Head of caudate nucleus (tissue), 42 donors: ENCODE results near the gene ST6GALNAC6.
"Not testable (repeated sequence)": the region's sequence is repeated elsewhere in the genome, so short reads cannot be mapped to it uniquely, and the experiment has no call there.

Source experiments
- DNase-seq, 42 donors: peaks; one replicate each; pipeline versions ENCODE4 v3.0.0 to v3.0.0-alpha.2; 2020 to 2021; ENCODE audit warnings: mixed read lengths in 7 of 42
- intact Hi-C: fragments of 100-400 bp; cut with DNase I; formaldehyde crosslinking; loops from one replicate; pipeline ENCODE4 v1.15.0; 2022

The ST6GALNAC6 gene

GRCh38 chr9:127881715-127882114 is 17.7 kb downstream of the ST6GALNAC6 start:
- DNase-seq, intact Hi-C loops: not testable (repeated sequence)

GRCh38 chr9:127880143-127880542 is 19.3 kb downstream of the ST6GALNAC6 start:
- no peak for DNase-seq
- intact Hi-C loops, result no loop called here

DNA sequence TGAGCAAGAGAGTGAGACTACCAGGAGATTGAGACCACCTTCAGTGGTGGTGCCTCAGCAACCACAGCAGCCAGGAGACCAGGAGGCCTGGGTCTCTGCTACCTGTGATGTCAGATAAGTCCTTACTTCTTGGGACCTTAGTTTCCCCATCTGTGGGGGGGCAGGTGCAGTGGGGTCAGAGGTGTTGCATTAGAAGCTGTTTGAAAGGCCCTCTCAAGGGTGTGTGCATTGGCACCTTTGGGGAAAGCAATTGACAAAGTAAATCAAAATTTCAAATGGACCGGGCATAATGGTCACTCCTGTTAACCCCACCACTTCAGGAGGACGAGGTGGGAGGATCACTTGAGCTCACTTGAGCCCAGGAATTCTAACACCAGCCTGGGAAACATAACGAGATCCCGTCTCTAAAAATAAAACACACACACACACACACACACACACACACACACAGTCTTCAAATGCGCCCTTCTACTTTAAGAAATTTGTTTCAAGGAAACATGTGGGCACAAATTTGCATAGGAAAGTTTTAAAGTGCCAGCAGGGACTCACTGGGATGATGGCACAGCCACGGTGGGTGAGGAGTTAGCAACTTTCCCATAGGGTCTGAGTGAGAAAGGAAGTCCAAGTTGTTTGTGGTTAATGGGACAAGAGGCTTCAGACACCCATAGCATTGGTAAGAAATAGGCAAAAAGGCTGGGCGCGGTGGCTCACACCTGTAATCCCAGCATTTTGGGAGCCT is 20.6 kb downstream of the ST6GALNAC6 start:
- intact Hi-C loops, result loop anchor here (10.0 kb wide), 1 partner anchor 144 kb away; the partner anchor contains the start of gene TOR2A
- DNase-seq, result peak in 1 of 42 donors; percentile 32

- peak in 32 of 42 donors; percentile 28 to 81 (median 55) for DNase-seq
- intact Hi-C loops, result loop anchor here (10.0 kb wide), 1 partner anchor 143 kb away; the partner anchor contains the start of gene TOR2A
Measured at GRCh38 chr9:127878001-127878651, 21.3 kb downstream of the ST6GALNAC6 start.

- DNase-seq, result peak; percentile 81 to 96 (median 92)
- intact Hi-C loops, result loop anchor here (10.0 kb wide), 1 partner anchor 143 kb away; the partner anchor contains the start of gene TOR2A
Measured at GRCh38 chr9:127877566-127877998, 21.8 kb downstream of the ST6GALNAC6 start, which contains the start of gene AK1. Gene AK1 (minus strand): TSS chr9:127877675. CDS start chr9:127874617, 3,058 bp downstream.

DNA sequence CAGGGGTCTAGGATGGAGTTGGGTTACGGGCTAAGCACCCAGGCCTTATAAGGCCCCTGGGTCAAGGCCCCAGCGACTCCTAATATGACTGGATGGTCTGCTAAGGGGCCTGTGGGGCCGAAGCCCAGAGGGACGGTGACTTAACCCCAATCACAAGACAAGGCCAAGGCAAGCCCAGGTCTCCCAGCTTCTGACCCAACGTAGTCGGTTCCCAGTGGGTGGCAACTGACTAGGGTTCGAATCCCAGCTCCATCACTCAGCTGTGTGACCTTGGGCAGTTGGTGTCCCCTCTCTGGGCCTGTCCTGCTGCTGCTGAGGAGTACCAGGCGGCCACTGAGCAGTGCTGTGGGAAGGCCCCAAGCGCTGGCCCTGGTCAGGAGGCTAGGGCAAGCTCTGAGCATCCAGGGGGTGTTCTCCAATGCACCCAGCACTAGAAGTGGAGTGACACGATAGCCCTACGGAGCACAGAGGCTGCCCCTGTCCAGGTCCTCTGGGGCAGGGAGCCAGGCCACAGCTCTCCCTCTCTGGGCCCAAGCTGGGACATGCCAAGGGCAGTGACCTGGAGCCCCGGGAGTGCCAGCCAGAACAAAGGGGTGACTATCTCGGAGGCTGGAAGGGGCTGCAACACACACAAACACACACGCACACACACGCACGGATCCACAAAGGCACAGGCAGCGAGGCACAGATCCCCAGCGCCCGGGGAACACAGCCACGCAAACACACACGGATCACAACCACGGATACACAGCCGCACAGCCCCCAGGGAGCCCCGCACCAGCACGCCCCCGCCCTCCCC is 22.4 kb downstream of the ST6GALNAC6 start:
- peak in 30 of 42 donors; percentile 26 to 65 (median 46) for DNase-seq
- intact Hi-C loops, result loop anchor here (10.0 kb wide), 1 partner anchor 142 kb away; the partner anchor contains the start of gene TOR2A

DNA sequence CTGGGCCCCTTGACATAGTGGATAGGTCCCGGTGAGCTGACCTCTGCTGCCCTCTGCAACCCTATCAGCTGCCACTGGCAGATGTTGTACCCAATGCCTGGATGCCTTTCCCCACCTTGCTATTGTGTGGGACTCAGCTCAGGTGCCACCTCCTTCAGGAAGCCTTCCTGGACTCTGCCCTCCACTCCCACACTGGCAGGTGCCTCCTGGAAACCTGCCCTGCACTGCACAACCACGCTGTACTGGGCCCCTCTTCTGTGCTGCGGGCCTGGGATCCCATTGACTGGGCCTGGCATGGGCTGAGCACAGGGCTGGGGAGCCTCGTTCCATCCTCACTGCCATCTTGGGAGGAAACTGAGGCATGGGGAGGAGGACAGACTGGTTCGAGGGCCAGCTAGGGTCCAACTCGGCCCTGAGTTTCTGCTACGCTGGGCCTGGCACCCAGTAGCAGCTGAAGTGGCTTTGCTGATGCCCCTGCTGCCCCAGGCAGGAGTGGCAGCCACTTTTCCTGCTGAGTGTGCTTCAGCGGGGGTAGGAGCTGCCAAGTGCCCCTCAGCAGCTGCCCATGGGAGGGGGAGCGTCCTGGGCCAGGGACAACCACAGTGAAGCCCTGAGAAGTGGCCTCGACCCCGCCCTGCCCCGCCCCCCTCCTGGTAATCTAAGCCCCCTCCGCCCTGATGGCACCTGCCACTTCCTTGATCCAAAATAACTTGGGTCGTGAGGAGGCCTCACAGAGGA is 23.2 kb downstream of the ST6GALNAC6 start:
- intact Hi-C loops, result loop anchor here (10.0 kb wide), 1 partner anchor 141 kb away; the partner anchor contains the start of gene TOR2A
- DNase-seq, result no peak

- no peak for DNase-seq
- intact Hi-C loops, result loop anchor here (10.0 kb wide), 1 partner anchor 141 kb away; the partner anchor contains the start of gene TOR2A
Measured at GRCh38 chr9:127875306-127875966, 24.0 kb downstream of the ST6GALNAC6 start.

DNA sequence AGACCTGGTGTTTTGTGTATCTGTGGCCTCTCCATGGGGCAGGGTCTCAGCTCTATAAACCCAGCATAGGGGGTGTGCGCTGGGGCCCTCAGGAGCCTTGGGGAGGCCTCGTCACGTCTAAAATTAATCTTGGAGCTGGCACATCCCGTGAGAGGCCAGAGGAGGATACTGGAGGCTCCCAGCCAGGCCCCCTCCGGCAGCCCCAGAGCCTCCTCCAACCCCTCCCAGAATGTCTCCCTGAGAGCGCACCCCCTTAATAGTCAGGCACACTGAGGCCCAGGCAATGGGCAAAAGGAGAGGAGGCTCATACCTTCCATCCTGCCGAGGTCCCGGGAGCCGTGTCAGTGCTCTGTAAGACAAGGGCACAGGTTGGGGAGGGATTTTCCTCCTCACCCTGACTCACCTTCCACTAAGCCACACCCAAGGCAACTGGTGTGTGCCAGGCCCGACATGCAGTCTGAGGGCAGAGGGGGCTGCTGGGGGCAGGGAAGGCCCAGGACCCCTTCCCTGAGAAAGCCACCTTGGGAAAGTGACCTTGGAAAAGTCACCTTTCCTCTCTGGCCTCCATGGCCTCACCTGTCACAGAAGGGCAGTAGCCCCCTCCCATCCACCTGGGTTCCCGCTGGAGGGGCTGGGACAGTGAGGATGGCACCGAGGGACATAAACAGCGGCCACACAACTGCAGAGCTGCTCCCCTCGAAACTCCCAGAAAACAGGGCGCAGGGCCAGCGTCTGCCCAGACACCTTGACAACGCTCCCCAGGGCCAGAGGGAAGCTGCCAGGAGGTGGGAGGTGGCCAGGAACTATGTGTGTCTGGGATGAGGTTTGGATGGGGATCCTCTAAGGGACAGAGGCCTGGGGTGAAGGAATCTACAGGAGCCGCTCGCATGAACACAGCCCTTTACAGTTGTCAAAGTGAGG is 24.8 kb downstream of the ST6GALNAC6 start:
- intact Hi-C loops, result loop anchor here (5.0 to 10.0 kb wide), 3 partner anchors 43 to 140 kb away; partner anchors contain the start of genes ST6GALNAC4 and TOR2A
- peak in 19 of 42 donors; percentile 21 to 70 (median 51) for DNase-seq

GRCh38 chr9:127873886-127874285 is 25.5 kb downstream of the ST6GALNAC6 start:
- DNase-seq, result peak; percentile 66 to 95 (median 88)
- intact Hi-C loops, result loop anchor here (5.0 to 10.0 kb wide), 3 partner anchors 43 to 139 kb away; partner anchors contain the start of genes ST6GALNAC4 and TOR2A

DNA sequence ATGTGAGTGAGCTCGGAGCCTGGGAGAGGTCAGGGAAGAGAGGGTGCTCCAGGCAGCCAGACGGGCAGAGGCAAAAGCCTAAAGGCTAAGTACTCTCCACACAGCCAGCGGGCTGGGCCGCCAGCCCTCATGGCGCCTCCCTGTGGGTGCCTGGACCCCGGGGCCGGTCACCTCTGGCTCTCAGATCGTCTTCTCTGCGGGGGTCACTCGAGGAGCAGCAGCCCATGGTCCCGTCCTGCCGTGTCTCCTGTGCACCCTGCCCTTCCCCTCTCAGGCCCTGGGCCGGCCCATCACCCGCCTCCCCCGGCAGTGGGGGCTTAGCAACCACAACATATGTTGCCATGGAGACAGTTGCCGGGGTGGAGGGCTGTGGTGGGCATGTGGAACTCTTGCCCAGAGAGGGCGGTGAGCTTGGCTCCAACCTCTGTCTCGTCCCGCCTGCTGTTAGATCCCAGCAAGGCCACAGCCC is 26.1 kb downstream of the ST6GALNAC6 start:
- intact Hi-C loops, result loop anchor here (5.0 to 10.0 kb wide), 3 partner anchors 44 to 138 kb away; partner anchors contain the start of genes ST6GALNAC4 and TOR2A
- DNase-seq, result peak in 32 of 42 donors; percentile 17 to 84 (median 60)

DNA sequence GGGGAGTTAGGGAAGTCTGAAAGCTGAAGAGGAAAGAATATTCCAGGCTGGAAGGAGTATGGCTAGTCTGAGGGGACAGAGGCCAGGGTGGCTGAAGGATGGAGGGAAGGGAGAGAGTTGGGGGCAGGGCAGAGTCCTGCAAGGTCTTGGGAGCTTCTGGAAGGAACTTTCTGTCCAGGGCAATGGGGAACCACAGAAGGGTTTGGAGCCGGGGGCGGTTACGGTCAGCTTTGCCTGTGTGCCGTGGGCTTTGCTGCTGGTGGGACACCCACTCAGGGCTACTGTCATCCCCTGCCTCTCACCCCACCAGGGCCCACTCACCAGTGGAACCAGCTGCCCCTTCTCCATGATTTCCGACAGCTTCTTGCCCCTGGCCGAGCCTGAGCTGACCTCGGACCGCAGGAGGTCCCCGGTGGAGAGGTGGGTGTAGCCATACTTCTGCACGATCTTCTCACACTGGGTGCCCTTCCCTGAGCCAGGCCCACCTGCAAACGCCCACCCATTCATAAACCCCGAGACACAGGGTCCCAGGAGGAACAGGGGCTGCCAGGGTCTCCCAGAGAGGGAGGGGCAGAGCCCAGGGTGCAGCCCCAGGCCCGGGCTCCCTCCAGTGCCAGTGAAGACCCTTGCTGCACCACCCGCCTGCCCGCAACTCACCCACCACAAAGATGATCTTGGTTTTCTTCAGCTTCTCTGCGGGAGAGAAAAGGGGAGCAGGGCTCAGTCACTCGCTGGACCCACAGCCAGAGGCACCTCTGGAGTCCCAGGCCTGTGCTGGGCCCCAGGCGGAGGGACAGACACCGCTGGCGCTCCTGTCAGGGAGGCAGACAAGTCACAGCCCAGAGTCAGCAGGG is 26.8 kb downstream of the ST6GALNAC6 start:
- intact Hi-C loops, result loop anchor here (5.0 to 10.0 kb wide), 3 partner anchors 45 to 138 kb away; partner anchors contain the start of genes ST6GALNAC4 and TOR2A
- no peak for DNase-seq

GRCh38 chr9:127871531-127871930 is 27.9 kb downstream of the ST6GALNAC6 start:
- peak in 5 of 42 donors; percentile 32 to 55 (median 37) for DNase-seq
- intact Hi-C loops, result loop anchor here (5.0 to 10.0 kb wide), 3 partner anchors 46 to 137 kb away; partner anchors contain the start of genes ST6GALNAC4 and TOR2A

- intact Hi-C loops, result loop anchor here (5.0 to 10.0 kb wide), 3 partner anchors 46 to 136 kb away; partner anchors contain the start of genes ST6GALNAC4 and TOR2A
- DNase-seq, result no peak
Measured at GRCh38 chr9:127870887-127871286, 28.5 kb downstream of the ST6GALNAC6 start.

DNA sequence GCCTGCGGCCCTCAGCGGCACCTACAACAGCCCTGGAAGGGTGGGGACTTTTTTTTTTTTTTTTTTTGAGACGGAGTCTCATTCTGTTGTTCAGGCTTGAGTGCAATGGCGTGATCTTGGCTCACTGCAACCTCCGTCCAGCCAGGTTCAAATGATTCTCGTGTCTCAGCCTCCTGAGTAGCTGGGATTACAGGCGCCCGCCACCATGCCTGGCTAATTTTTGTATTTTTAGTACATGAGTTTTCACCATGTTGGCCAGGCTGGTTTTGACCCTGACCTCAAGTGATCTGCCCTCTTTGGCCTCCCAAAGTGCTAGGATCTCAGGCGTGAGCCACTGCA is 29.3 kb downstream of the ST6GALNAC6 start:
- intact Hi-C loops, result loop anchor here (5.0 to 10.0 kb wide), 3 partner anchors 47 to 135 kb away; partner anchors contain the start of genes ST6GALNAC4 and TOR2A
- DNase-seq, result not testable (repeated sequence)
